K562 (cell line): ENCODE results near the gene C6orf62. TPM values are rescaled to one million over a fixed set of nuclear protein-coding genes. Genes with fewer than 3 reads are reported as not detected.

Experiments used
- HMGN3 ChIP-seq: IDR thresholded peaks from 2 replicates; pipeline ENCODE4 v1.6.1; 2011; ENCODE audit warnings: borderline replicate concordance, low read depth, mild to moderate bottlenecking, mixed read lengths, low read length; ENCODE audit not compliant: insufficient read length; ENCODE audit errors: extremely low read depth
- NFRKB ChIP-seq: fragments of 450-650 bp; IDR thresholded peaks from 2 replicates; pipeline ENCODE4 v1.6.1; 2016; ENCODE audit warnings: low read depth
- SMARCA5 ChIP-seq: fragments of 450-650 bp; IDR thresholded peaks from 2 replicates; pipeline ENCODE4 v1.6.1; 2016
- ZNF408 ChIP-seq: fragments of 250-450 bp; sonication (Bioruptor Pico); IDR thresholded peaks from 2 replicates; pipeline ENCODE4 v1.4.0; 2020; ENCODE audit warnings: low read depth, mild to moderate bottlenecking, moderate library complexity
- polyA plus RNA-seq, 8 experiments: library from polyadenylated mRNA; depleted of rRNA in 4 of 8; stranded (reverse) in 5 of 8; unstranded in 3 of 8; fragments of >200 nt; fragmentation: Nextera tagmentation in 2 of 8; fragmentation: Illumina TruSeq in 1 of 8; extraction: Ambion mirVana in 2 of 8; extraction: Trizol in 1 of 8; gene quantifications; 2 replicates each; pipeline versions ENCODE4 v1.2.1 to v1.2.3, GENCODE V29; 2011 to 2014; ENCODE audit warnings: inconsistent platforms in 1 of 8, missing spikeins in 1 of 8
- total RNA-seq, 7 experiments: library from RNA; depleted of rRNA in 6 of 7; stranded (reverse); fragments of >200 nt in 6 of 7; fragmentation: Illumina TruSeq in 2 of 7; extraction: Trizol in 2 of 7; gene quantifications; 2 replicates each; pipeline versions ENCODE4 v1.2.1 to v1.2.3, GENCODE V29; 2011 to 2021; ENCODE audit warnings: low replicate concordance in 1 of 7
- TF ChIP-seq, protein P1 (sequence below): fragments of 450-650 bp; IDR thresholded peaks from 2 replicates; pipeline ENCODE4 v1.6.1; 2018; ENCODE audit warnings: mild to moderate bottlenecking, low read depth; ENCODE audit not compliant: partially characterized antibody
- TF ChIP-seq, protein P2 (sequence below): sonication (generic); formaldehyde crosslinking; IDR thresholded peaks from 2 replicates; pipeline ENCODE4 v1.8.1; 2023; ENCODE audit warnings: mild to moderate bottlenecking, missing genetic modification reagents, moderate library complexity

The C6orf62 gene
- total and polyA plus RNA-seq, 9 of the 15 experiments (the other 6 are each of a cell fraction or from before 2014, with no cell fraction given) = 48.5 to 579 (median 111) TPM

DNA sequence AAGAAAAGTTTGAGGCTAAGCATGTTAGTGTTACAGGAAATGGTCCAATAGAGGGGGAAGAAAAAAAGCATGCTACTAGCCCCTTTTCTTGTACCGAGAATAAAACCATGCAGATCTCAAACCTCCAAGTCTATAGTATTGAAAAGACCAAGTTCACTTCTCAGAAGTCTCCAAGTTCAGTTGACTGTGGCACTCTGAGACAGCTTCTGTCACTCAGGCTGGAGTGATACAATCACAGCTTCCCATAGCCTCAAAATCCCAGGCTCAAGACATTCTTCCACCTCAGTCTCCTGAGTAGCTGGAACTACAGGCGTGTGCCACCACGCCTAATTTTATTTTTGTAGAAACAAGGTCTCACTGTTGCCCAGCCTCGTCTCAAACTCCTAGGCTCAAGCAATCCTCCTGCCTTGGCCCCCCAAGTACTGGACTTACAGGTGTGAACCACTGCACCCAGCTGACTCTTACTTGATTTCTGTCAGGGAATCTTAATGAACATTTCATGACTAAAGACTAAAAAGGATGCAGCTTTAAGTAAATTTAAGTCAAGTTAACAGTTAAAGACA is 16.2 kb downstream of the C6orf62 start (continued):
- TF ChIP-seq, protein P1, sequence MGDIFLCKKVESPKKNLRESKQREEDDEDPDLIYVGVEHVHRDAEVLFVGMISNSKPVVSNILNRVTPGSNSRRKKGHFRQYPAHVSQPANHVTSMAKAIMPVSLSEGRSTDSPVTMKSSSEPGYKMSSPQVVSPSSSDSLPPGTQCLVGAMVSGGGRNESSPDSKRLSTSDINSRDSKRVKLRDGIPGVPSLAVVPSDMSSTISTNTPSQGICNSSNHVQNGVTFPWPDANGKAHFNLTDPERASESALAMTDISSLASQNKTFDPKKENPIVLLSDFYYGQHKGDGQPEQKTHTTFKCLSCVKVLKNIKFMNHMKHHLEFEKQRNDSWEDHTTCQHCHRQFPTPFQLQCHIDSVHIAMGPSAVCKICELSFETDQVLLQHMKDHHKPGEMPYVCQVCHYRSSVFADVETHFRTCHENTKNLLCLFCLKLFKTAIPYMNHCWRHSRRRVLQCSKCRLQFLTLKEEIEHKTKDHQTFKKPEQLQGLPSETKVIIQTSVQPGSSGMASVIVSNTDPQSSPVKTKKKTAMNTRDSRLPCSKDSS = no peak
- TF ChIP-seq, protein P2, sequence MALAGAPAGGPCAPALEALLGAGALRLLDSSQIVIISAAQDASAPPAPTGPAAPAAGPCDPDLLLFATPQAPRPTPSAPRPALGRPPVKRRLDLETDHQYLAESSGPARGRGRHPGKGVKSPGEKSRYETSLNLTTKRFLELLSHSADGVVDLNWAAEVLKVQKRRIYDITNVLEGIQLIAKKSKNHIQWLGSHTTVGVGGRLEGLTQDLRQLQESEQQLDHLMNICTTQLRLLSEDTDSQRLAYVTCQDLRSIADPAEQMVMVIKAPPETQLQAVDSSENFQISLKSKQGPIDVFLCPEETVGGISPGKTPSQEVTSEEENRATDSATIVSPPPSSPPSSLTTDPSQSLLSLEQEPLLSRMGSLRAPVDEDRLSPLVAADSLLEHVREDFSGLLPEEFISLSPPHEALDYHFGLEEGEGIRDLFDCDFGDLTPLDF (CRISPR knock-in tag) = no peak
- TF ChIP-seq HMGN3 = no peak
- no peak for TF ChIP-seq NFRKB
- TF ChIP-seq ZNF408 (CRISPR knock-in tag) = no peak
- no peak for TF ChIP-seq SMARCA5
